HEK293 (cell line): ENCODE data around the gene SMCP.

Source experiments
- ATF2 ChIP-seq: fragments of 450-650 bp; formaldehyde crosslinking; IDR thresholded peaks from 2 replicates; pipeline ENCODE4 v1.5.1; 2016; ENCODE audit warnings: missing biosample characterization, missing genetic modification characterization, low read depth
- CTCF ChIP-seq: fragments of 450-650 bp; formaldehyde crosslinking; IDR thresholded peaks from 2 replicates; pipeline ENCODE4 v1.5.1; 2016; ENCODE audit warnings: missing biosample characterization, missing genetic modification characterization
- ZNF214 ChIP-seq: fragments of 450-650 bp; formaldehyde crosslinking; IDR thresholded peaks from 2 replicates; pipeline ENCODE4 v1.5.1; 2017; ENCODE audit warnings: missing biosample characterization, mild to moderate bottlenecking, missing genetic modification characterization, borderline replicate concordance
- ZNF221 ChIP-seq: fragments of 450-650 bp; formaldehyde crosslinking; IDR thresholded peaks from 2 replicates; pipeline ENCODE4 v1.5.1; 2017; ENCODE audit warnings: missing biosample characterization, missing genetic modification characterization, borderline replicate concordance
- ZNF324 ChIP-seq: fragments of 450-650 bp; formaldehyde crosslinking; IDR thresholded peaks from 2 replicates; pipeline ENCODE4 v1.5.1; 2016; ENCODE audit warnings: missing biosample characterization, missing genetic modification characterization
- ZNF398 ChIP-seq: fragments of 450-650 bp; formaldehyde crosslinking; IDR thresholded peaks from 2 replicates; pipeline ENCODE4 v1.5.1; 2017; ENCODE audit warnings: missing biosample characterization, missing genetic modification characterization
- ZNF48 ChIP-seq: fragments of 450-650 bp; formaldehyde crosslinking; IDR thresholded peaks from 2 replicates; pipeline ENCODE4 v1.5.1; 2016; ENCODE audit warnings: missing biosample characterization, missing genetic modification characterization
- ZNF513 ChIP-seq: fragments of 450-650 bp; IDR thresholded peaks from 2 replicates; pipeline ENCODE4 v1.5.1; 2018; ENCODE audit warnings: missing biosample characterization, missing genetic modification characterization
- ZNF518A ChIP-seq: fragments of 450-650 bp; formaldehyde crosslinking; conservative IDR thresholded peaks from 2 replicates; pipeline ENCODE4 v1.5.1; 2016; ENCODE audit warnings: low read depth, missing biosample characterization, missing genetic modification characterization
- ZNF629 ChIP-seq: fragments of 450-650 bp; formaldehyde crosslinking; IDR thresholded peaks from 2 replicates; pipeline ENCODE4 v1.5.1; 2017; ENCODE audit warnings: missing biosample characterization, missing genetic modification characterization
- ZNF639 ChIP-seq: fragments of 450-650 bp; formaldehyde crosslinking; IDR thresholded peaks from 2 replicates; pipeline ENCODE4 v1.5.1; 2016; ENCODE audit warnings: missing biosample characterization, missing genetic modification characterization
- ZNF768 ChIP-seq: fragments of 450-650 bp; formaldehyde crosslinking; IDR thresholded peaks from 2 replicates; pipeline ENCODE4 v1.5.1; 2018; ENCODE audit warnings: missing biosample characterization, mild to moderate bottlenecking, missing genetic modification characterization

GRCh38 chr1:152884085-152884484 lies 6.0 kb downstream of the SMCP start:
- TF ChIP-seq ZNF48 (tag by site-specific recombination) (no peak), ZNF639 (tag by site-specific recombination) (no peak), CTCF (tag by site-specific recombination) (no peak), ATF2 (no peak), ZNF518A (tag by site-specific recombination) (no peak), ZNF513 (tag by site-specific recombination) (no peak), ZNF324 (no peak), ZNF768 (tag by site-specific recombination) (no peak), ZNF214 (tag by site-specific recombination) (no peak), ZNF629 (no peak), ZNF221 (tag by site-specific recombination) (no peak), ZNF398 (tag by site-specific recombination) (no peak)
